HepG2 (cell line): ENCODE results near the gene PRR14. TPM values are rescaled to one million over a fixed set of nuclear protein-coding genes. Genes with fewer than 3 reads are reported as not detected.

Experiments
- ATAC-seq: fragments of 200-7000 bp; cut with Tn5 transposase; 3 replicates; pipeline ENCODE4 v1.9.1; 2020; ENCODE audit warnings: mild to moderate bottlenecking, moderate library complexity
- BruUV-seq: library from RNA; stranded (reverse); fragments of 400-500 nt; replicated peaks from 2 replicates; lab custom pipeline; 2021; lab: Mats Ljungman, UMichigan
- CTCF ChIA-PET: fragments of 300-600 bp; formaldehyde crosslinking; extraction: SDS; loops from one replicate; lab custom pipeline; 2021; ENCODE audit warnings: low total read pairs, inconsistent platforms, low intra/inter-chr PET ratio; lab: Yijun Ruan, JAX
- POLR2A ChIA-PET: fragments of 350-600 bp; sonication (Branson Sonifier 250); formaldehyde crosslinking; loops from one replicate; lab custom pipeline; 2020; ENCODE audit warnings: antibody characterized with exemption, inconsistent platforms; lab: Yijun Ruan, JAX
- DNase-seq: peaks from one replicate; pipeline ENCODE4 v3.0.0-alpha.2; 2015; ENCODE audit warnings: low spot score
- FAIRE-seq: peaks from 3 replicates; lab custom pipeline; 2011; peaks lifted over from hg19 to GRCh38; lab: Jason Lieb, UNC
- H2AFZ ChIP-seq: one replicate; pipeline ENCODE4 v1.6.1; 2011; ENCODE audit warnings: low read length, inconsistent platforms
- H3K27ac ChIP-seq: fragments of 300-600 bp; 3 replicates; pipeline ENCODE4 v1.8.0; 2011; ENCODE audit warnings: mixed run types, mild to moderate bottlenecking, mixed read lengths, low read length, inconsistent platforms; ENCODE audit not compliant: insufficient read depth; ENCODE audit errors: extremely low read length
- H3K27me3 ChIP-seq, 2 experiments: fragments of 200-600 bp in 1 of 2; 2 replicates in 1 of 2; 3 replicates in 1 of 2; pipeline versions ENCODE4 v1.6.0 to v1.8.0; 2011; ENCODE audit warnings: low read length in 2 of 2, mild to moderate bottlenecking in 2 of 2, moderate library complexity in 2 of 2, inconsistent platforms in 1 of 2; ENCODE audit not compliant: insufficient read depth in 2 of 2, control insufficient read depth in 1 of 2
- H3K36me3 ChIP-seq, 2 experiments: fragments of 200-600 bp in 1 of 2; replicated peaks in 1 of 2; 2 replicates in 1 of 2; 3 replicates in 1 of 2; pipeline versions ENCODE4 v1.5.1 to v1.8.0; 2011; ENCODE audit warnings: low read length in 2 of 2, inconsistent platforms in 1 of 2; ENCODE audit not compliant: insufficient read depth in 2 of 2, control insufficient read depth in 1 of 2
- H3K4me1 ChIP-seq: 2 replicates; pipeline ENCODE4 v1.5.1; 2012; ENCODE audit warnings: low read length, inconsistent platforms; ENCODE audit not compliant: insufficient read depth
- H3K4me2 ChIP-seq: 2 replicates; pipeline ENCODE4 v1.6.0; 2011; ENCODE audit warnings: low read depth, low read length, inconsistent platforms
- H3K4me3 ChIP-seq, 3 experiments: fragments of 200-600 bp in 1 of 3; sonication (generic), shearing (Covaris generic) in 1 of 3; replicated peaks in 1 of 3; 2 replicates each; pipeline ENCODE4 v1.5.1; 2011 to 2016; ENCODE audit warnings: low read length in 3 of 3, inconsistent platforms in 2 of 3, low read depth in 2 of 3, mild to moderate bottlenecking in 2 of 3, control low read depth in 1 of 3, mixed read lengths in 1 of 3; ENCODE audit not compliant: insufficient read depth in 1 of 3
- H3K79me2 ChIP-seq: one replicate; pipeline ENCODE4 v1.6.1; 2011; ENCODE audit warnings: low read length, inconsistent platforms; ENCODE audit not compliant: insufficient read depth
- H3K9ac ChIP-seq: 2 replicates; pipeline ENCODE4 v1.6.0; 2011; ENCODE audit warnings: mild to moderate bottlenecking, low read depth, low read length, inconsistent platforms; ENCODE audit not compliant: insufficient read depth
- H3K9me3 ChIP-seq: 2 replicates; pipeline ENCODE4 v1.5.1; 2012; ENCODE audit warnings: mild to moderate bottlenecking, low read length
- H4K20me1 ChIP-seq: 2 replicates; pipeline ENCODE4 v1.6.0; 2011; ENCODE audit warnings: inconsistent platforms, mild to moderate bottlenecking, low read length, moderate library complexity; ENCODE audit not compliant: insufficient read depth
- IRX3 ChIP-seq: sonication (generic); formaldehyde crosslinking; IDR thresholded peaks from 2 replicates; pipeline ENCODE4 v1.8.1; 2023; ENCODE audit warnings: mild to moderate bottlenecking, low read depth, missing genetic modification reagents, borderline replicate concordance
- JUN ChIP-seq: sonication (generic); formaldehyde crosslinking; IDR thresholded peaks from 2 replicates; pipeline ENCODE4 v1.4.0; 2020; ENCODE audit warnings: mild to moderate bottlenecking, missing genetic modification reagents
- KMT2B ChIP-seq: IDR thresholded peaks from 2 replicates; pipeline ENCODE4 v1.6.1; 2016; ENCODE audit warnings: missing genetic modification reagents, missing compliant biosample characterization
- REL ChIP-seq: sonication (generic); formaldehyde crosslinking; conservative IDR thresholded peaks from 2 replicates; pipeline ENCODE4 v1.8.0; 2022; ENCODE audit warnings: mild to moderate bottlenecking, missing genetic modification reagents, moderate library complexity
- RXRA ChIP-seq: sonication (generic); formaldehyde crosslinking; IDR thresholded peaks from 2 replicates; pipeline ENCODE4 v1.5.1; 2020; ENCODE audit warnings: missing genetic modification reagents
- ZNF121 ChIP-seq: sonication (generic); formaldehyde crosslinking; IDR thresholded peaks from 2 replicates; pipeline ENCODE4 v1.5.0; 2020; ENCODE audit warnings: mild to moderate bottlenecking, missing genetic modification reagents
- WGBS: methylation state at CpG from one replicate; pipeline ENCODE4 v1.1.6; 2017; ENCODE audit warnings: low lambda C conversion rate; 5-methylcytosine and 5-hydroxymethylcytosine counted together
- in situ Hi-C: cut with HindIII; loops from 2 replicates; pipeline ENCODE4 v1.10.0; 2017; ENCODE audit warnings: low pct_unique_long_range_greater_than_20kb; ENCODE audit not compliant: extremely low pct_ligation_motif_present
- intact Hi-C: fragments of 100-400 bp; cut with micrococcal nuclease; formaldehyde crosslinking; loops from one replicate; pipeline ENCODE4 v1.10.0; 2022; ENCODE audit not compliant: unreplicated experiment
- polyA plus RNA-seq, 8 experiments: library from polyadenylated mRNA; depleted of rRNA in 3 of 8; stranded (reverse) in 7 of 8; unstranded in 1 of 8; fragments of >200 nt; fragmentation: Illumina TruSeq in 4 of 8; extraction: Trizol in 4 of 8; gene quantifications; 2 replicates each; pipeline versions ENCODE4 v1.2.1 to v1.2.3, GENCODE V29; 2011 to 2016; ENCODE audit warnings: low read depth in 4 of 8, missing spikeins in 1 of 8, mixed read lengths in 1 of 8; ENCODE audit not compliant: insufficient read depth in 1 of 8
- total RNA-seq, 5 experiments: library from RNA; depleted of rRNA; stranded (reverse); fragments of >200 nt; fragmentation: Illumina TruSeq; extraction: Trizol; gene quantifications; 2 replicates each; pipeline ENCODE4 v1.2.3, GENCODE V29; 2016; ENCODE audit warnings: low read depth in 1 of 5

Gene PRR14
- total and polyA plus RNA-seq, 2 of the 13 experiments (the other 11 are each of a cell fraction or from before 2014, with no cell fraction given), result 8.4 to 11.0 TPM

GRCh38 chr16:30633526-30633925 lies 17.2 kb upstream of the PRR14 start:
- no peaks in the 10 kb centered on the region for H3K36me3 ChIP-seq
- no peaks in the 10 kb centered on the region; a peak in 1 of 5 replicates for H3K27me3 ChIP-seq
- no peaks in the 10 kb centered on the region for H4K20me1 ChIP-seq
- peak overlapping the region; percentile 79 for H3K9ac ChIP-seq
- no peak overlapping the region for H2AFZ ChIP-seq
- DNase-seq, result no peak
- 94% methylated on average over 17 of the region's 17 CpGs for WGBS
- FAIRE-seq, result no peak
- no peaks in the 10 kb centered on the region for H3K9me3 ChIP-seq
- TF ChIP-seq KMT2B (CRISPR knock-in tag), result no peak
- no peak for TF ChIP-seq RXRA (CRISPR knock-in tag)
- no peak for TF ChIP-seq REL (CRISPR knock-in tag)
- no peak for TF ChIP-seq JUN
- peak overlapping the region; percentile 73 for H3K4me2 ChIP-seq
- BruUV-seq, result TSS peak; percentile 94
- peaks cover 12% of the 10 kb centered on the region for H3K79me2 ChIP-seq
- peak overlapping the region; percentile 60 for H3K27ac ChIP-seq
- H3K4me3 ChIP-seq, result peak overlapping the region; percentile 78 to 90 (median 84); a peak in 5 of 6 replicates
- H3K4me1 ChIP-seq, result peaks cover 30% of the 10 kb centered on the region
- in situ Hi-C loops, result loop anchor here (25.0 kb wide), 1 partner anchor 546 kb away; the partner anchor contains the start of genes PPP4C, TBX6 and YPEL3
- intact Hi-C loops, result no loop called here
- ATAC-seq, result no peak
- ChIA-PET POLR2A (interaction anchor here (0.6 to 1.5 kb wide), 17 partner anchors 11 to 494 kb away, joined by 3 to 13 read pairs (median 4); partner anchors contain the start of genes DCTPP1, FBRS, PRR14 and ZNF688), CTCF (no interaction called here)

GRCh38 chr16:30636599-30636998 lies 14.2 kb upstream of the PRR14 start:
- TF ChIP-seq ZNF121 (CRISPR knock-in tag) (peak; percentile 79), IRX3 (CRISPR knock-in tag) (no peak)
- Histone ChIP-seq H3K4me2 (no peak overlapping the region), H3K4me1 (peaks cover 23% of the 10 kb centered on the region), H4K20me1 (no peaks in the 10 kb centered on the region), H2AFZ (no peak overlapping the region), H3K4me3 (no peak overlapping the region), H3K27ac (no peak overlapping the region), H3K9ac (no peak overlapping the region), H3K9me3 (no peaks in the 10 kb centered on the region), H3K79me2 (peaks cover 12% of the 10 kb centered on the region), H3K36me3 (no peaks in the 10 kb centered on the region), H3K27me3 (no peaks in the 10 kb centered on the region; a peak in 1 of 5 replicates)
- ATAC-seq (no peak), FAIRE-seq (no peak), DNase-seq (no peak)
- POLR2A ChIA-PET, result interaction anchor here (0.6 kb wide), 1 partner anchor 195 kb away, joined by 3 read pairs; no protein-coding TSS in a partner anchor
- BruUV-seq, result no TSS peak
- 93% methylated on average over 7 of the region's 7 CpGs for WGBS
- CTCF ChIA-PET, result no interaction called here
- intact Hi-C loops (no loop called here), in situ Hi-C loops (loop anchor here (25.0 kb wide), 1 partner anchor 549 kb away; the partner anchor contains the start of genes PPP4C, TBX6 and YPEL3)
